Tibial nerve (tissue), 4 donors: ENCODE results near the gene OR2S2. TPM values are rescaled to one million over a fixed set of nuclear protein-coding genes. Genes with fewer than 3 reads are reported as not detected.
"Not testable (repeated sequence)": the region's sequence is repeated elsewhere in the genome, so short reads cannot be mapped to it uniquely, and the experiment has no call there.

Source experiments
- DNase-seq, 2 donors: peaks; one replicate each; pipeline ENCODE4 v3.0.0-alpha.2; 2019; ENCODE audit warnings: low spot score in 2 of 2
- H3K27ac ChIP-seq, 4 donors: fragments of 200-600 bp; sonication (generic) in 3 of 4; one replicate each; pipeline ENCODE4 v1.5.1; 2017 to 2019; ENCODE audit warnings: mild to moderate bottlenecking in 1 of 4
- H3K27me3 ChIP-seq, 2 donors: fragments of 200-600 bp; sonication (generic) in 1 of 2; one replicate each; pipeline versions ENCODE4 v1.5.1 to v1.6.0; 2017 to 2019
- H3K36me3 ChIP-seq, 3 donors: fragments of 200-600 bp; sonication (generic); one replicate each; pipeline ENCODE4 v1.5.1; 2018 to 2019
- H3K4me1 ChIP-seq, 4 donors: fragments of 200-600 bp; sonication (generic) in 3 of 4; one replicate each; pipeline ENCODE4 v1.5.1; 2017 to 2019
- H3K4me3 ChIP-seq, 4 donors: fragments of 200-600 bp; sonication (generic) in 3 of 4; one replicate each; pipeline ENCODE4 v1.5.1; 2017 to 2019; ENCODE audit warnings: mild to moderate bottlenecking in 1 of 4, moderate library complexity in 1 of 4
- H3K9me3 ChIP-seq, 4 donors: fragments of 200-600 bp; sonication (generic) in 3 of 4; one replicate each; pipeline ENCODE4 v1.5.1; 2017 to 2019
- EP300 ChIP-seq, 2 donors: sonication (generic); formaldehyde crosslinking; IDR thresholded peaks; one replicate each; pipeline ENCODE4 v1.6.1; 2017; ENCODE audit warnings: antibody characterized with exemption in 2 of 2, mild to moderate bottlenecking in 1 of 2
- POLR2A ChIP-seq, 2 donors: fragments of 450-650 bp; IDR thresholded peaks; one replicate each; pipeline ENCODE4 v1.6.1; 2017; ENCODE audit warnings: antibody characterized with exemption in 2 of 2, mild to moderate bottlenecking in 2 of 2, moderate library complexity in 2 of 2
- WGBS, 2 donors: methylation state at CpG; one replicate each; pipeline ENCODE4 v1.1.5; 2018; 5-methylcytosine and 5-hydroxymethylcytosine counted together
- total RNA-seq, 4 donors: library from RNA; depleted of rRNA; stranded (reverse); fragments of >200 nt; gene quantifications; one replicate each; pipeline ENCODE4 v1.1.0, GENCODE V29; 2016
- TF ChIP-seq, protein P1 (sequence below), 5 experiments: fragments of 200-600 bp in 3 of 5; fragments of 450-650 bp in 2 of 5; sonication (generic) in 3 of 5; IDR thresholded peaks; one replicate each; pipeline ENCODE4 v1.5.1; 2016 to 2019; ENCODE audit warnings: antibody characterized with exemption in 5 of 5, mild to moderate bottlenecking in 3 of 5, moderate library complexity in 2 of 5

Gene OR2S2
- total RNA-seq, 4 donors from 2014 or later: not detected

DNA sequence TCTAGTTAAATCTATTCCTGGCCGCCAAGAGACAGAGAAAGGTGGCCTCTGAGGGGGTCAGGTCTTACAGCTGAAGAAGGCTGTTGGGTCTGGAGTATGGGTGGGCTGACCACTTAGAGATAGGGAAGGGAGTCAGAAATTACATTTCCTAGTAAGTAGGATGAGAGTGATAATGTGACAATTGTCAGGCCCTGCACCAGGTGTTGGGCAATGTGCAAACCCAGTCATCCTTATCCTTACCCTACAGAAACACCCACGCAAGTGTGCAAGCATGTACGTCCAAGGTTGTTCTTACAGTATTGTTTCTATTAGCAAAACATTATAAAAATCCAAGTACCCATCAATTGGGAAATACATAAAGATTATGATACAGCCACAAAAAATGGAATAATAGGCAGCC, 39.2 kb downstream of the OR2S2 start:
- DNase-seq: no peak
- Histone ChIP-seq H3K36me3 (no peaks in the 10 kb centered on the region), H3K4me1 (peaks cover 0 to 39% (median 11%) of the 10 kb centered on the region in 4 donors), H3K9me3 (no peaks in the 10 kb centered on the region), H3K4me3 (no peak overlapping the region), H3K27ac (peak overlapping the region in 3 of 4 donors; percentile 5 to 56 (median 16)), H3K27me3 (no peaks in the 10 kb centered on the region)
- TF ChIP-seq, protein P1, sequence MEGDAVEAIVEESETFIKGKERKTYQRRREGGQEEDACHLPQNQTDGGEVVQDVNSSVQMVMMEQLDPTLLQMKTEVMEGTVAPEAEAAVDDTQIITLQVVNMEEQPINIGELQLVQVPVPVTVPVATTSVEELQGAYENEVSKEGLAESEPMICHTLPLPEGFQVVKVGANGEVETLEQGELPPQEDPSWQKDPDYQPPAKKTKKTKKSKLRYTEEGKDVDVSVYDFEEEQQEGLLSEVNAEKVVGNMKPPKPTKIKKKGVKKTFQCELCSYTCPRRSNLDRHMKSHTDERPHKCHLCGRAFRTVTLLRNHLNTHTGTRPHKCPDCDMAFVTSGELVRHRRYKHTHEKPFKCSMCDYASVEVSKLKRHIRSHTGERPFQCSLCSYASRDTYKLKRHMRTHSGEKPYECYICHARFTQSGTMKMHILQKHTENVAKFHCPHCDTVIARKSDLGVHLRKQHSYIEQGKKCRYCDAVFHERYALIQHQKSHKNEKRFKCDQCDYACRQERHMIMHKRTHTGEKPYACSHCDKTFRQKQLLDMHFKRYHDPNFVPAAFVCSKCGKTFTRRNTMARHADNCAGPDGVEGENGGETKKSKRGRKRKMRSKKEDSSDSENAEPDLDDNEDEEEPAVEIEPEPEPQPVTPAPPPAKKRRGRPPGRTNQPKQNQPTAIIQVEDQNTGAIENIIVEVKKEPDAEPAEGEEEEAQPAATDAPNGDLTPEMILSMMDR (IDR thresholded peaks at IDR 0.05): no peak
- TF ChIP-seq POLR2A (IDR thresholded peaks at IDR 0.05): no peak
- no peak for TF ChIP-seq EP300 (IDR thresholded peaks at IDR 0.05)
- 89 to 91% methylated on average over 3 of the region's 3 CpGs for WGBS, 2 donors

DNA sequence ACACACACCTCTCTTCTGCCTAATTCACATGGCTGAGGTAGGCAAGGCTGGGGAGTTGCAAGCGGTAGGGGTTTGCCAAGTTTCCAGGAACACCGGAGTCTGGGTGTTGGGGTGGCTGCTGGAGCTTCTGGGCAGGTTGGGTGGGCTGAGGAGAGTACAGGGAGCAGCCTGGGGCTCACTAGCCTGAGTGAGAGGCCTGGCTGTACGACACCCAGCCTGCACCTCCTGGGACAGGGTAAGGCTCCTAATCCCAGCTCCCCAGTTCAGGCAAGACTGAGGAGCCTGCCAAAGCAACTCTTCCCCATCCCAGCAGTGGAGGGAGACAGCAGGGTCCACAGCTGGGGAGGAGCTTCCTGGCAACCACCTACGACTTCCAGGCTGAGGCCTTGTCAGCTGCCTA, 40.7 kb downstream of the OR2S2 start:
- no peak for DNase-seq
- Histone ChIP-seq H3K27me3 (no peaks in the 10 kb centered on the region), H3K27ac (peak overlapping the region in 2 of 4 donors; percentile 44 to 56), H3K9me3 (no peaks in the 10 kb centered on the region), H3K4me1 (peaks cover 0 to 35% (median 7%) of the 10 kb centered on the region in 4 donors), H3K36me3 (no peaks in the 10 kb centered on the region), H3K4me3 (no peak overlapping the region)
- TF ChIP-seq EP300 (IDR thresholded peaks at IDR 0.05): no peak
- no peak for TF ChIP-seq POLR2A (IDR thresholded peaks at IDR 0.05)
- TF ChIP-seq, protein P1 (IDR thresholded peaks at IDR 0.05): no peak
- WGBS, 2 donors: 70 to 84% methylated on average over 3 to 4 of the region's 4 CpGs

DNA sequence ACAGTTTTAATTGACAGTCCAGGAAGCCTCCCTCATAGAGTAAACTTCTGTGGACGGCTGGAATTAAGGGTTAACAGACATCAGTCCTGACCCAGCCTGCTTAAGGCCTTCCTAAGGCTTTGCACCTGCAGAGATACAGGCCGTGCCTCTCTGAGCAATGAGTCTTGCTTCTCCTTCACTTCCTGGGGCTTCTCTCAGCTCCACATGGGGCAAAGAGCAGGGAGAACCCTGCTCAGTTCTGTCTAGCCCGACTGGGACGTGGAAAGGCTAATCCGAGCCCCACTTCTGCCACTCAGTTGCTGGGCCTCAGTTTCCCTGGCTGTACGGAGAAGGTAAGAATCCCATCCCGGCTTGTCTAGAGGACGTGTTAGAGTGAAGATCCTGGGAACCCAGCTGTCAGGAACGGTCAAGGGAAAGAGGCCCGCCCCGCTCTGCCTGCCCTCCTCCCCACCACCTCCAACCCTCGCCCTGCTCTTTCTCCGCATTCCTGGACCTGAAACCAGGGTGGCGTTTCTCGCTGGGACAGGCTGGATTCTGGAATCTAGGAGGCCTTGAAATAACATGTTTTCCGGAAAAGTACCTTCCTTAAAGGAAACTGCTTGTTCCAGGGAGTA, 42.2 kb downstream of the OR2S2 start:
- Histone ChIP-seq H3K36me3 (no peaks in the 10 kb centered on the region), H3K27me3 (no peaks in the 10 kb centered on the region), H3K27ac (peak overlapping the region in 2 of 4 donors; percentile 38 to 56), H3K4me1 (peaks cover 0 to 47% (median 7%) of the 10 kb centered on the region in 4 donors), H3K9me3 (no peaks in the 10 kb centered on the region), H3K4me3 (no peak overlapping the region)
- 84 to 89% methylated on average over 16 of the region's 16 CpGs for WGBS, 2 donors
- TF ChIP-seq POLR2A (IDR thresholded peaks at IDR 0.05): no peak
- TF ChIP-seq, protein P1 (IDR thresholded peaks at IDR 0.05): no peak
- TF ChIP-seq EP300 (IDR thresholded peaks at IDR 0.05): no peak
- no peak for DNase-seq

DNA sequence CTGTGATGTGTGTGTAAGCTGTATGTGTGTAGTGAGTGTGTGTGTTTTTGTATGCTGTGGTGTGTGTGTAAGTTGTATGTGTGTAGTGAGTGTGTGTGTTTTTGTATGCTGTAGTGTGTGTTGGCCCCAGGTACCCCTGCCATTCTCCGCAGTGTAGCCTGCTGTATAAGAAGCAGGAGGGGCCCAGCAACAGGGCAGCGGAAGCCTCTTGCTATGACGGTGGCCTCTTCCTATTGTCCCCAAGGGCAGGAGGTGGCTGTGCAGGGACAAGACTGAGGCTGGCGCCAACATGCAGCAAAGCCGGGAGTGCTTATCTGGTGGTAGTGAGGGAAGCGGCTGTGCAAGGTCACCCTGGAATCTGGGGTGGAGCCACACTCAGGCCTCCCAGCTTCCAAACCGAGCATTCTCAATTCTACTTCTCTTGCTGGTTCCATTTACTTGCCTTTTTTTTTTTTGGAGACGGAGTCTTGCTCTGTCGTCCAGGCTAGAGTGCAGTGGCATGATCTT, 43.6 kb downstream of the OR2S2 start:
- peak overlapping the region in 2 of 4 donors; percentile 26 to 44 for H3K27ac ChIP-seq
- H3K27me3 ChIP-seq: no peaks in the 10 kb centered on the region
- TF ChIP-seq POLR2A (IDR thresholded peaks at IDR 0.05) (no peak), EP300 (IDR thresholded peaks at IDR 0.05) (no peak)
- TF ChIP-seq, protein P1 (IDR thresholded peaks at IDR 0.05): no peak
- no peak overlapping the region for H3K4me3 ChIP-seq
- no peaks in the 10 kb centered on the region for H3K36me3 ChIP-seq
- DNase-seq: no peak
- 36 to 47% methylated on average over 9 of the region's 9 CpGs for WGBS, 2 donors
- no peaks in the 10 kb centered on the region for H3K9me3 ChIP-seq
- H3K4me1 ChIP-seq: peaks cover 0 to 51% (median 17%) of the 10 kb centered on the region in 4 donors

DNA sequence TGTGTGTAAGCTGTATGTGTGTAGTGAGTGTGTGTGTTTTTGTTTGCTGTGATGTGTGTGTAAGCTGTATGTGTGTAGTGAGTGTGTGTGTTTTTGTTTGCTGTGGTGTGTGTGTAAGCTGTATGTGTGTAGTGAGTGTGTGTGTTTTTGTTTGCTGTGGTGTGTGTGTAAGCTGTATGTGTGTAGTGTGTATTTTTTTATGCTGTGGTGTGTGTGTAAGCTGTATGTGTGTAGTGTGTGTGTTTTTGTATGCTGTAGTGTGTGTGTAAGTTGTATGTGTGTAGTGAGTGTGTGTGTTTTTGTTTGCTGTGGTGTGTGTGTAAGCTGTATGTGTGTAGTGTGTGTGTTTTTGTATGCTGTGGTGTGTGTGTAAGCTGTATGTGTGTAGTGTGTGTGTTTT, 44.5 kb downstream of the OR2S2 start:
- H3K27me3 ChIP-seq, H3K36me3 ChIP-seq, DNase-seq, H3K4me3 ChIP-seq, H3K9me3 ChIP-seq: not testable (repeated sequence)
- Histone ChIP-seq H3K27ac (peak overlapping the region in 1 of 4 donors; percentile 93), H3K4me1 (peaks cover 0 to 60% (median 26%) of the 10 kb centered on the region in 4 donors)
